D721Med (cell line): ENCODE data around the gene WDR38.
"Not testable (repeated sequence)": the region's sequence is repeated elsewhere in the genome, so short reads cannot be mapped to it uniquely, and the experiment has no call there.

ENCODE experiments used
- DNase-seq: peaks from one replicate; pipeline ENCODE4 v3.0.0; 2011; ENCODE audit warnings: low spot score; ENCODE audit not compliant: insufficient read length
- FAIRE-seq: peaks from 2 replicates; lab custom pipeline; 2011; peaks lifted over from hg19 to GRCh38; lab: Jason Lieb, UNC
- TF ChIP-seq, protein P1 (sequence below): IDR thresholded peaks from 2 replicates; pipeline ENCODE4 v1.5.1; 2012; ENCODE audit warnings: mild to moderate bottlenecking, control low read depth; ENCODE audit not compliant: insufficient read depth; ENCODE audit errors: missing control alignments

The WDR38 gene

DNA sequence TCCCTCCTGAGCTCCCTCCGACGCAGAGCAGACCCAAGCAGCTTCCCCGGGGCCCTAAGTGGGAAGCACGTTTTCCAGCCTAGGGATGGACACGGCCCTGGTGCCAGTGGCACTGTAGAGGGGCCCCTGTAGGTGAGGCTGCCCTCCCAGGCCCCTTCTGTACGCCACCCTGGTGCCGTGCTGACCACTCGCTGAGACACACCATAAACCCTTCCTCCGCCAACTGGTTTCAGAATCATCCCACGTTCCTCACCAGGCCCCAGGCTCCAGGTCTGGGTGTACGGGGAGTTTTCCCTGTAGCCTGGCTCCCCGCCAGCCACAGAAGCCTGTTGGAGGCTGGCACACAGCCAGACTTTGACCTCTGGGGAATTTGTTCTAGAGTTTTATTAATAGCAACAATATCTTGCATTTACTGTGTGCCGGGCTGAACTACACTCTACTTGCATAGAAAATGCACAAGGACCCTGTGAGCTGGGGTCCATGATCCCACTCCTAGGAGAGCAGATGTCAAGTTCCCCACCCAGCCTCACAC is 18.2 kb upstream of the WDR38 start:
- DNase-seq (no peak), FAIRE-seq (no peak)
- TF ChIP-seq, protein P1, sequence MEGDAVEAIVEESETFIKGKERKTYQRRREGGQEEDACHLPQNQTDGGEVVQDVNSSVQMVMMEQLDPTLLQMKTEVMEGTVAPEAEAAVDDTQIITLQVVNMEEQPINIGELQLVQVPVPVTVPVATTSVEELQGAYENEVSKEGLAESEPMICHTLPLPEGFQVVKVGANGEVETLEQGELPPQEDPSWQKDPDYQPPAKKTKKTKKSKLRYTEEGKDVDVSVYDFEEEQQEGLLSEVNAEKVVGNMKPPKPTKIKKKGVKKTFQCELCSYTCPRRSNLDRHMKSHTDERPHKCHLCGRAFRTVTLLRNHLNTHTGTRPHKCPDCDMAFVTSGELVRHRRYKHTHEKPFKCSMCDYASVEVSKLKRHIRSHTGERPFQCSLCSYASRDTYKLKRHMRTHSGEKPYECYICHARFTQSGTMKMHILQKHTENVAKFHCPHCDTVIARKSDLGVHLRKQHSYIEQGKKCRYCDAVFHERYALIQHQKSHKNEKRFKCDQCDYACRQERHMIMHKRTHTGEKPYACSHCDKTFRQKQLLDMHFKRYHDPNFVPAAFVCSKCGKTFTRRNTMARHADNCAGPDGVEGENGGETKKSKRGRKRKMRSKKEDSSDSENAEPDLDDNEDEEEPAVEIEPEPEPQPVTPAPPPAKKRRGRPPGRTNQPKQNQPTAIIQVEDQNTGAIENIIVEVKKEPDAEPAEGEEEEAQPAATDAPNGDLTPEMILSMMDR = no peak

DNA sequence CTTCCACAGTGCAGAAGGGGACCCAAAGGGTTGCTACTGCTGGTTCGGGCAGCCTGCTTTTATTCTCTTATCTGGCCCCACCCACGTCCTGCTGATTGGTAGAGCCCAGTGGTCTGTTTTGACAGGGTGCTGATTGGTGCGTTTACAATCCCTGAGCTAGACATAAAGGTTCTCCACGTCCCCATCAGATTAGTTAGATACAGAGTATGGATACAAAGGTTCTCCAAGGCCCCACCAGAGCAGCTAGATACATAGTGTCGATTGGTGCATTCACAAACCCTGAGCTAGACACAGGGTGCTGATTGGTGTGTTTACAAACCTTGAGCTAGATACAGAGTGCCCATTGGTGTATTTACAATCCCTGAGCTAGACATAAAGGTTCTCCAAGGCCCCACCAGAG is 15.1 kb upstream of the WDR38 start:
- not testable (repeated sequence) for FAIRE-seq, DNase-seq

DNA sequence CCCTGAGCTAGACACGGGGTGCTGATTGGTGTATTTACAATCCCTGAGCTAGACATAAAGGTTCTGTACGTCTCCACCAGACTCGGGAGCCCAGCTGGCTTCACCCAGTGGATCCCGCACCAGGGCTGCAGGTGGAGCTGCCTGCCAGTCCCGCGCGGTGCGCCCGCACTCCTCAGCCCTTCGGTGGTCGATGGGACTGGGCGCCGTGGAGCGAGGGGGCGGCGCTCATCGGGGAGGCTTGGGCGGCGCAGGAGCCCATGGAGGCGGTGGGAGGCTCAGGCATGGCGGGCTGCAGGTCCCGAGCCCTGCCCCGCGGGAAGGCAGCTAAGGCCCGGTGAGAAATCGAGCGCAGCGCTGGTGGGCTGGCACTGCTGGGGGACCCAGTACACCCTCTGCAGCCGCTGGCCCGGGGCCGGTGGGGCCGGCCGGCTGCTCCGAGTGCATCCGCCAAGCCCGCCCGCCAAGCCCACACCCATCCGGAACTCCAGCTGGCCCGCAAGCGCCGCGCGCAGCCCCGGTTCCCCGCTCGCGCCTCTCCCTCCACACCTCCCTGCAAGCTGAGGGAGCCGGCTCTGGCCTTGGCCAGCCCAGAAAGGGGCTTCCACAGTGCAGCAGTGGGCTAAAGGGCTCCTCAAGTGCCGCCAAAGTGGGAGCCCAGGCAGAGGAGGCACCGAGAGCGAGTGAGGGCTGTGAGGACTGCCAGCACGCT is 14.5 kb upstream of the WDR38 start:
- not testable (repeated sequence) for DNase-seq, FAIRE-seq

DNA sequence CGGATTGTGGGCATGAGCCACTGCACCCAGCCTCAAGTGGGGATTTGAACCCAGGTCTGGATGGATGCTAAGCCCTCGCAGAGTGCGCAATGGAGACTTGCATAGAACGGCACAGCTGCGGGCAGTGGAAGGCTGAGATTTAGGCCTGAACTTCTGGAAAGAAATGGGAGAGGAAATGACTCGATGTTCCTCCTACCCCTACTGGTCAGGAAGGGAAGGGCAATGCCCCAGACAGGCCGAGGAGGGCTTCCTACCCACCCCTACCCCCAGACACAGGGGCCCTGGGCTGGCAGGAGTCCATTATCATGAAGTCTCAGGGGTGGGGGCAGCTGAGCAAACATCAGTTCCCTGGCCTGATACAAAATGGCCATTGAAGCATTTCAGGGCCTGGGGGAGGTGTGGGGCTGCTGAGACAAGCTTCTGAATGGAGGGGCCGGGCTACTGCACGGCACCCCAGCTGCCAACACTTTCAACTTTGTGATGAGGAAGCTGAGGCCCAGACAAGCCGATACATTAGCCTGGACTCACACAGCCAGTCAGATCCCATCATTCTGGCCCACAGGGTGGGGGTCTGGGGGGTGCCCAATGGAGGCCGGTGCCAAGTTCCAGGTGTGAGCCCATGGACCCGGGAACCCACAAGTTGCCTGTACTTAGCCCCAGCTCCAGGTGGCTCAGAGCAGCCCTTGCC is 13.5 kb upstream of the WDR38 start:
- FAIRE-seq = no peak
- TF ChIP-seq, protein P1 = no peak
- no peak for DNase-seq

DNA sequence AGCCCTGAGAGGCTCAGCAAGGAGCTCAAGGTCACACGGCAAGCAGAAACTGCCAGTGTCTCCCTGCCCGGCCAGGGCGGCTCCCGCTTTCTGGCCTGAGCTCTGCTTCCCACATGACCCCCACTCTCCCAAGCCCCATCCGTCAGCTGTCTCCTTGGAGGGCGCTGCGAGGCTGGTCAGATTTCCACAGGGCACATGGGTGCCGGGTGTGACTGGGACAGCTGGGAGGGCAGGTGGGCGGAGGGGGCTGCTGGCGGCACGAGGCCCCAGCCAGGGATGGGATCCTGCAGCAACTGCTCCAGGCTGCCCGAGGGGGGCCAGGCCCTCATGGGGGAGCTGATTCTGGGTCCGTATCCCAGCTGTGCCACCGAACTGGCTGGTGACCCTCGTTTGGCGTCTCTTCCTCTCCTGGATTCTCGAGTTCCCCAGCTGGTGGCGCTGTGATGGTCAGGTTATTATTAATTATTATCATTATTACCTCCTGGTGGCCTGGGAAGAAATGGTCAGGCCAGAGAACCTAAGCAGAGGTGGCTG is 12.9 kb upstream of the WDR38 start:
- TF ChIP-seq, protein P1 = peak; percentile 19
- no peak for DNase-seq
- no peak for FAIRE-seq

DNA sequence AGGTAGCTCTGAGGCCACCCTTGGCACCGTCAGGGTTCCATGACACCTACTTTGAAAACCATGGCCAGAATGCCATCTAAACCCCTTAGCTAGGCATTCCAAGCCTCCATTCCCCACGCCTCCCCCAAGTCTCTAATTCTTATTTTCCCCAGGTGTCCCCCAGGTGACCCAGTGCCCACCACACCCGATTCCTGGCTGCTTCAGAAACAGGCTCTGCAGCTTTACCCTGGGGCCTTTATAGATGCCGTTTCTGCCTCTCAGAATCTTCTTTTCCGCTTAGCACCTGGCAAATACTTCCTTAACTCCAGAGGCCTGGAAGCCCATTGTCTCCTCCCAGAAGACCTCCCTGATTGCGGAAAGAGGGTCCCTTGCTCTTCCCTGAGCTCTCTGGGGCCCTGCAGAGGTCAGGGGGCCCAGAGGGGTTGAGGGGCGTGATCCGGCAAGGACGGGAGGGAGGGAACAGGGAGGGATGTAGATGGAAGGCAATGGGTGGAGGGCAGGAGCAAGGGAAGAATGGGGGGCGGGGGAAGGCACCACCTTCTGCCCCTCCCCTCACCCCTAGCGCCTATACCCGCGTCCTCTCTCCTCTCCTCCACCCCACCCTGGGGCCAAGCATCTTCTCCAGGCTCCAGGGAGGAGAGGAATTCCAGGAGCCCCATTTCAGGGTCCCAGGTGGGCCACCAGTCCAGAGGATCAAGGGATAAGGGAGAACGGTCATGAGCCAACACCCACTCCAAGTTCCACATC is 12.0 kb upstream of the WDR38 start:
- no peak for FAIRE-seq
- TF ChIP-seq, protein P1 = no peak
- no peak for DNase-seq

DNA sequence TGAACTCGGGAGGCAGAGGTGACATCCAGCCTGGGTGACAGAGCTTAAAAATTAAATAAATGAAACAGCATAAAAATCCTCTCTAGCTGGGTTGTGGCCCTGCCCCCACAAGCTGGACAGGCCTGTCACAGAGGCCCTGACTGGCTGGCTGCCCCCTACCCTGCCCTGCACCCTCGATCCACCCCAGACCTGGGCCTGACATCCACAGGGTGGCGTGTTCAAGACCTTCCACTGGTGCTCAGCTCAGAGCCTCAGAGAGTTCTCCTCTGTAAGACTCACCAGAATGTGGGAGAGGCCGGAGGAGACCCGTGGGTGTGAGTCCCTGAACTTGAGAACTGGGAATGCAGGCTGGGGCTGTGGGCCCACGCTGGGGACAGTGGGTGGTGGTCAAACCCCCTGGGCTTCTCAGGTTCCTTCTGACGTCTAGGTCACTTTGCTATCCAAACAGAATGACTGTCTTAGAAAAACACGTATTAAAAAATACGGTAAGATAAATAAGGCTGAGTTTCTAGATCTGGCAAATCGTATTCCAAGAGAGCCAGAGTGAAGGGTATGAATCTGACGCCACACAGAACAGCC is 9.7 kb upstream of the WDR38 start:
- DNase-seq (no peak), FAIRE-seq (no peak)
- TF ChIP-seq, protein P1 = no peak
